ENCODE data around the gene PPP3R1.

DNA sequence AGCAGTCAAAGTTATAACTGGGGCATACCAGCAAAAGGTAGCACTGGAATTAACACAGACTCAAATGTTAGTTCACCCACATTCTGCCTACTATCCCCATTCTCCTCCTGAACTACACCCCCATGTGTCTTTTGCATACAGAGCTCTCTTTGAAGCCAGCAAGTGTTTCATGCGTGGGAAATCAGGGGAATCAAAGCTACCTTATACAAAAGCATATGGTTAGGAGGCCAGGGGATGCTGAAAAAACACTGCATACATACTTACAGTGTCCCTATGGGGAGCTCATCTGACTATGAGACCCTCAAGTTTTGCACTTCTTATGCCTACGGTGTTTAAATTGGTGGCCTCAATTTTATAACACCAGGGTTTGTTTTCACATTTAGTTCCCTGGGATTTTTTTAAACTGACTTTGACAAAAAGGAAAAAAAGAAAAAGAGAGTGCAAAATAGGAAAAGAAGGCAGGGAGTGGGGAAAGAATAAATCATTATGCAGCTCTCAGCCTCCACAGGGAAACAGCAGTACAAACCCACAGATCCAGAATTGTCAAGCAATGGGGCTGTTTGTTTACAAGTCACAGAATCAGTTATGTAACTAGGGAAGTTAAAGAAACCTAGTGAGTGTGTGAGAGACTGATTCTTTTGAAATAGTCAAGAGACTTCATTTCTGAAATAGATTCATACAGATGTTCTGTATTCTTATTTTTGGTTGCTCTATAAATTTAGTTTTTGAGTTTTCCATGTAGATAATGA, 20.1 kb upstream of the PPP3R1 start:
- no peak for TF ChIP-seq EZH2 (IDR thresholded peaks at IDR 0.05; ENCODE audit: borderline replicate concordance, low read depth, low read length, poor library complexity, severe bottlenecking)
- TF ChIP-seq, protein P1, sequence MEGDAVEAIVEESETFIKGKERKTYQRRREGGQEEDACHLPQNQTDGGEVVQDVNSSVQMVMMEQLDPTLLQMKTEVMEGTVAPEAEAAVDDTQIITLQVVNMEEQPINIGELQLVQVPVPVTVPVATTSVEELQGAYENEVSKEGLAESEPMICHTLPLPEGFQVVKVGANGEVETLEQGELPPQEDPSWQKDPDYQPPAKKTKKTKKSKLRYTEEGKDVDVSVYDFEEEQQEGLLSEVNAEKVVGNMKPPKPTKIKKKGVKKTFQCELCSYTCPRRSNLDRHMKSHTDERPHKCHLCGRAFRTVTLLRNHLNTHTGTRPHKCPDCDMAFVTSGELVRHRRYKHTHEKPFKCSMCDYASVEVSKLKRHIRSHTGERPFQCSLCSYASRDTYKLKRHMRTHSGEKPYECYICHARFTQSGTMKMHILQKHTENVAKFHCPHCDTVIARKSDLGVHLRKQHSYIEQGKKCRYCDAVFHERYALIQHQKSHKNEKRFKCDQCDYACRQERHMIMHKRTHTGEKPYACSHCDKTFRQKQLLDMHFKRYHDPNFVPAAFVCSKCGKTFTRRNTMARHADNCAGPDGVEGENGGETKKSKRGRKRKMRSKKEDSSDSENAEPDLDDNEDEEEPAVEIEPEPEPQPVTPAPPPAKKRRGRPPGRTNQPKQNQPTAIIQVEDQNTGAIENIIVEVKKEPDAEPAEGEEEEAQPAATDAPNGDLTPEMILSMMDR (conservative IDR thresholded peaks at IDR 0.05; ENCODE audit: low read depth, low read length), result no peak
